GM18868 (cell line): Measurements from ENCODE around the gene GABRB3.

Experiments
- ATAC-seq: cut with Tn5 transposase; IDR thresholded peaks from one replicate; pipeline ENCODE4 v1.9.1; 2021; ENCODE audit warnings: mild to moderate bottlenecking, moderate library complexity; ENCODE audit not compliant: unreplicated experiment

Gene GABRB3

GRCh38 chr15:26772154-26773066 is at the start of gene GABRB3:
GABRB3 (minus strand) TSS chr15:26773066.
- no peak for ATAC-seq

DNA sequence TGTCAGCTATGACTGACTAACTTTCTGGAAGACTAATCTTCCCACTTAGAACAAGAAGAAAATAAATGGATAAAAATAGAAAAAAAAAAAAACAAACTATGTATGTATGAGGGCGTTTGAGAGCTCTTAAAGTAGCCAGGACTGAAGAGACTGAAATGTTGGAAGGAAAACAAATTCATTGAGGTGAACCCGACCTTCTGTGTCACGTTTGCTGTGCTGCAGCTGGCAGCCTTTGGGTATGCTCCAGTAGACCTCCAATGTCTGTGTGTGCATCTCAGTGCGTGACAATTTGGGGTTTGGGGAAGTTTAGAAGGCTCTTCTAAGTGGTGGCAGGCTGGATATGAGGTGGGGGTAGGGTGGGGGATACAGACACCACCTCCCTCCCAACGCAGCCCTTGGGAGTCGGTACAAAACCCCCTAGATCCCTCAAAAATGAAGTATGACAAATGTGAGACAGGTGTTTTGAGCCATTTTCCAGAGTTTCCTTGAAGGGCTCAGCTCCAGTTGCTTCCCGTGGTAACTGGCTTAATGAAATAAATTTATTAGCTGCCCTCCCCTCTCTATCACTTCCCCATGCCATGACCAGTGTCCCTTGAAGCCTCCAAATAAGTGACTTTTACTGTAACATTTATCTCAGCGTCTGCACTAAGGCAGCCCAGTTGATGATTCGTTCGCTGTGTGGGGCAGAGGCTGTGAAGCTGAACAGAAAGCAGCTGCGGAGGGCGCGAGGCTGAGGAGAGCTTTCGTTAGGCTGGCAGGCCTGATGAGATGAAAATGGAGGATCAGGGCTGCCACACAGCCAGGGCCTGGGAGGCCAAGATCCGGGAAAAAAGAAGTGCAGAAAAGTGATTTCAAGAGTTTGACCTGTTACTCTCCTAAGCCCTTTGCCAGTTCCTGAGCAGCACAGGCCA is 34.9 kb upstream of the GABRB3 start:
- no peak for ATAC-seq

DNA sequence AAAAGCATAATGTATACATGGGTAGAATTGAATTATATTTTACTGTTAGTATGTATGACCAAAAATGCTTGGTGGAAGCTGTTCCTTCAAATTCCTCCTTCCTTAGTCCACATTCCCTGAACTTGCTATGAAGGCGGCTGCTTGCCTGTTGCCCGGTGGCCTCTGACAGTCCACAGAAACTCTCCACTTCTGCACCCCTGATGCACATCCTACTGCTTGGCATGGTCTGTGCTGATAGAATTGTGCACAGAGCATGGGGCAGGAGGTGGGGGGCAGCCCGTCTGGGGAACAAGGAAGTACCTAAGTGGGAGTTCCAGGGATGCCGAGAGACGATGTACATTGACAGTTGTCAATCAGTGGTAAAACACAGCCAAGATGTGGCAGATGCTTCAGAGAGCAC is 33.7 kb upstream of the GABRB3 start:
- ATAC-seq, result no peak

GRCh38 chr15:26806151-26806550 is 33.3 kb upstream of the GABRB3 start:
- ATAC-seq, result no peak

- no peak for ATAC-seq
These were observed 32.6 kb upstream of the GABRB3 start for GRCh38 chr15:26805470-26805869.

DNA sequence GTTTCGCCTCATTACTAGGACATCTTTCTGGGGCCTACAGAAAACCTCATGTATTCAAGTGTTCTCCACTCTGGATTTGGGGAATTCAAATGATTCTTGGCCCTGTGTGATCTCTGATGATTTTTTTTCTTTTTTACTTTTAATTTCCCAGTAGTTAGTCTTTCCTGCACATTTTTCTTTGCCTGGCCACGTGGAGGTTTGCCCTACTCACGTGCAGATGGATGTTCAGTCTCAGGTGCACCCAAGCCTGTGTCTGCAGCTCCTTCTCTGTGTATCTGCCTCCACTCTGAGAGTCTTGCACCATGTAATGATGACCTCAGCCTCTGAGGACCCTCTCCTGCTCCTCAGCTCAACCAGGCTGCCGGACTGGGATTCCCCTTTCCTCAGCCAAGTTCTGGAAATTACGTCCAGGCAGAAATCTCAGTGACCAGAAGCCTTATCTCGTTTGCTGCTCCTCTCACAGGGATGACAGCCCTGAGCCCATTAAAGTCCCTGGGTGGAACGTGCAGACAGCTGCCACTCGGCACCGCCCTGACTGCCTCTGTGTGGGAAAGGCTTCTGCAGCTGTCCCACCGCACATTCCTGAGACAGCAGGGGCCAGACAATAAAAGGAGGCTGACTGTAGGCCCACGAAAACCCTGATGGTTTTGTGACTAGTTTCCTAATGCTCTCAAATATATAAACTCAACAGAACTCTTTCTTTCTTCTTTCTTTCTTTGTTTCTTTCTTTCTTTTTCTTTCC is 31.4 kb upstream of the GABRB3 start:
- no peak for ATAC-seq

DNA sequence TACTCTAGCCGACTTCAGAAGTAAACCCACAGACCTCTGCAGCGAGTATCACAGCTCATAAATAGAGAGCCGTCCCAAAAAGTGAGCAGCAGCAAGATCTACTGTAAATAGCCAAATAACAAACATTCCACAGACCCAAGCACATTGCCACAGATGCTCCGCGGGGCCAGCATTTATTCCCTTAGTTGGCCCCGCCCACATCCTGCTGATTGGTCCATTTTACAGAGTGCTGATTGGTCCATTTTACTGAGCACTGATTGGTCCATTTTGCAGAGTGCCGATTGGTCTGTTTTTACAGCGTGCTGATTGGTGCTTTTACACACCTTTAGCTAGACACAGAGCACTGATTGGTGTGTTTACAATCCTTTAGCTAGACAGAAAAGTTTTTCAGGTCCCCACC is 17.3 kb upstream of the GABRB3 start:
- ATAC-seq, result no peak

DNA sequence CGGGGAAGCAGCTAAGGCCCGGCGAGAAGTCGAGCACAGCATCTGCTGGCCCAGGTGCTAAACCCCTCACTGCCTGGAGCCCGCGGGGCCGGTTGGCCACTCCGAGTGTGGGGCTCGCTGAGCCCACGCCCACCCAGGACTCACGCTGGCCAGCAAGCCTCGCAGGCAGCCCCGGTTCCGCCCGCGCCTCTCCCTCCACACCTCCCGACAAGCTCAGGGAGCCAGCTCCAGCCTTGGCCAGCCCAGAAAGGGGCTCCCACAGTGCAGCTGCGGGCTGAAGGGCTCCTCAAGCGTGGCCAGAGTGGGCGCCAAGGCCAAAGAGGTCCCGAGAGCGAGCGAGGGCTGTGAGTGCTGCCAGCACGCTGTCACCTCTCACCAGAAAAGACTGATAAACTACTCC is 8.9 kb upstream of the GABRB3 start:
- ATAC-seq, result no peak

DNA sequence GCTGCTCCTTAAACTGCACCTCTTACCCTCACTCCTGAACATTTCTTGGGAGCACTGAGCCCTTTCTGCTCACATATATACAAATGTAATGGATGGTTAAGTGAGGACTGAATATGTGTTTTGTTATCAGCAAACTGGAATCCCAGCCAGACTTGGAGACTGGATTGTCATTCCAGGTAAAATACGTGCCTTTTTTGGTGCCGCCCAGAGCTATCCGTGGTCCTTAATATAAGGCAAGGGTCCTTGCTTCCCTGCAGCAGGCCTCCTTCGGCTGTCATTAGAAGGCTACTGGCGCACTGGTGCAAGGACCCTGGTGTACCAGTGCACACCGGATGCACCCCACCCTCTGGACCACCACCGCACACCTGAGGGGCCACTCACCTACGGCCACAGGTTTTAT is 1.1 kb upstream of the GABRB3 start:
- no peak for ATAC-seq

- no peak for ATAC-seq
These were observed 406 bp upstream of the GABRB3 start for GRCh38 chr15:26773067-26773877.

GRCh38 chr15:26771578-26772153 is 1.2 kb downstream of the GABRB3 start:
- ATAC-seq, result no peak

GRCh38 chr15:26771168-26771567 is 1.7 kb downstream of the GABRB3 start:
- no peak for ATAC-seq

GRCh38 chr15:26767169-26767670 is 5.6 kb downstream of the GABRB3 start:
- no peak for ATAC-seq

GRCh38 chr15:26766262-26766661 is 6.6 kb downstream of the GABRB3 start:
- ATAC-seq, result no peak

- ATAC-seq, result no peak
These were observed 12.9 kb downstream of the GABRB3 start for GRCh38 chr15:26759986-26760385.

DNA sequence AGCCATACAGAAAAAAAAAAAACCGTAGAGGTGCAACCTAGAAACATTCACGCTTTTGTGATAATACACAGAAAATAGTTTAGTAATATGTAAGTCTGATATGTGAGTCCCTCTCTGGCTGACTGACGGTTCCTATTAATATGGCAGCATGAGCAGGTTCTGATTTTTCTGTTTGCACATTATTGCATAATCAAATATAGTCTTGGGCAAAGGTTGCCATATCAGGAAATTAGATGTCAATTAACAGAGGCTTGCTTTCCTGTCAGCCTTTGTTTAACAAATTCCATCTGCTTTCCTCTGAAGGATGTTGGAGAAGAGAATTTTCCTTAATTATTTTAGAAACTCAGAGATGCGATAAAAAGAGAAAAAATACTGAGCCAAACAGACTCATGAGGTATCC is 14.8 kb downstream of the GABRB3 start:
- ATAC-seq, result no peak

DNA sequence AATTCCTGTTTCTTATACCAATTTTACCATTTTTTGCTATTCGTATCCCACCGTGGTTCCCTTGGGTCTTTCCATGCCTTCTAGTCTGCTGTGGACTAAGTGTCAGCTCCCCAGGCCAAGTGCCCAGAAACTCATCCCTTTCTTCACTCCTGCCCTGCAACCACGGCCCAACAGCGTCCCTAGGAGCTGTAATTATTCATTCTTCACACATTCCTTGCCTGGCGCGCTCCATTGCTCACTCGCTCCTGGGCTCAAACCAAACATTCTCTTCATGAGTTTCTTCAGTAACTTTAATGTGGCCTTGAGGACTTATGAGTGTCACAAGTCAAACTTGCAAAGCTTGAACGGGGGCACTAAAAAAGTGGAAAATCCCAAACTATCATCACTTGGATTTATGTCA is 15.7 kb downstream of the GABRB3 start:
- no peak for ATAC-seq

- no peak for ATAC-seq
These were observed 28.0 kb downstream of the GABRB3 start for GRCh38 chr15:26744894-26745293.

DNA sequence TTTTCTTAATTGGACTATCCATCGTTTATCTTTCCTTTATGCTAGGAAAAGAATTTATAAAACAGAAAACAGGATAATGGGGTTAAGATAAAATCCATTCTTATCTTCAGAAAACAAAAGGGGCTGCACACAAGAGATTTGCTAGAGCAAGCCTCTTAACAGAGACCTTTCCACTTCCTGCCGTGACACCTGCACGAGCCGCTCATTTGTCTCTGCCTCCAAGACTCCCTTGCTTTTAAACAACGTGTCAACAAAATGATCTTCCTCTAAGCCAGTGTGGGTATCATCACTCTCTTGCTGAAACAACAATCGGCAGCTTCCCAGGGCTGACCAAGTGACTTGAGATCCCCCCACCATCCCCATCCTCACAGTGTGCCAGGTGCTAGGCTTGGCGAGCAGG is 33.1 kb downstream of the GABRB3 start:
- no peak for ATAC-seq

DNA sequence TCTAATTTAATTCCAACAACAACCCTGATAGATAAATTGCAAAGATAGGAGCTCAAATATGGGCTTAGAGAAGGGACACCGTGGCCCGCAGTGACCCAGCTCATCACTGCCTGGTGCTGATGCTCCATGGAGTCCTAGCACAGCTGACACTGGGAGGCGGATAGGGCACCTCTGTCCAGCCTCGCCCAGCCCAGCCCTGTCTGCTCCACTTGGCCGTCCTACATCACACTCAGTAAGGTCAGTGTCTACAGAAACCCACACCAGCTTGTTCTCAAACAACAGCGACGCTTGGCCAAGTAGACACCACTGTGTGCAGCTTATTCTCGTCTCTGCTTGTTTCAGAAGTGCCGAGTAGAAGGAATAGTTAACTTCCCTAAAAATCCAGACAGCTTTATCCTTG is 33.9 kb downstream of the GABRB3 start:
- ATAC-seq, result no peak
